HepG2 (cell line): Measurements from ENCODE around the gene ZNF503. TPM values are rescaled to one million over a fixed set of nuclear protein-coding genes. Genes with fewer than 3 reads are reported as not detected.

Source experiments
- BRCA1 ChIP-seq: sonication (generic); formaldehyde crosslinking; IDR thresholded peaks from 2 replicates; pipeline ENCODE4 v1.4.0; 2020; ENCODE audit warnings: missing genetic modification reagents
- CBX5 ChIP-seq: sonication (generic); formaldehyde crosslinking; IDR thresholded peaks from 2 replicates; pipeline ENCODE4 v1.4.0; 2020; ENCODE audit warnings: missing genetic modification reagents, borderline replicate concordance
- CEBPG ChIP-seq: IDR thresholded peaks from 2 replicates; pipeline ENCODE4 v1.6.1; 2016
- GABPA ChIP-seq, 2 experiments: IDR thresholded peaks; 2 replicates each; pipeline ENCODE4 v1.6.1; 2011 to 2016; ENCODE audit warnings: low read depth in 2 of 2, low read length in 1 of 2, missing biosample characterization in 1 of 2, missing genetic modification characterization in 1 of 2
- GATAD2A ChIP-seq: IDR thresholded peaks from 2 replicates; pipeline ENCODE4 v1.6.1; 2016
- KDM2A ChIP-seq: sonication (generic); formaldehyde crosslinking; IDR thresholded peaks from 2 replicates; pipeline ENCODE4 v1.4.0; 2020; ENCODE audit warnings: low read depth, missing genetic modification reagents, borderline replicate concordance
- NR2F2 ChIP-seq: IDR thresholded peaks from 2 replicates; pipeline ENCODE4 v1.6.1; 2012; ENCODE audit warnings: low read depth, inconsistent platforms, borderline replicate concordance
- POLR2G ChIP-seq: fragments of 200-400 bp; formaldehyde crosslinking; IDR thresholded peaks from 2 replicates; pipeline ENCODE4 v1.6.1; 2018; ENCODE audit warnings: mild to moderate bottlenecking, low read depth, low read length, moderate library complexity
- SALL2 ChIP-seq: sonication (generic); formaldehyde crosslinking; IDR thresholded peaks from 2 replicates; pipeline ENCODE4 v1.8.1; 2023; ENCODE audit warnings: mild to moderate bottlenecking, missing genetic modification reagents, inconsistent platforms
- SAP130 ChIP-seq: IDR thresholded peaks from 2 replicates; pipeline ENCODE4 v1.6.1; 2016; ENCODE audit warnings: low read depth
- TSC22D2 ChIP-seq: sonication (generic); formaldehyde crosslinking; IDR thresholded peaks from 2 replicates; pipeline ENCODE4 v1.5.1; 2020; ENCODE audit warnings: missing genetic modification reagents, mild to moderate bottlenecking, borderline replicate concordance
- ZNF235 ChIP-seq: sonication (generic); formaldehyde crosslinking; IDR thresholded peaks from 2 replicates; pipeline ENCODE4 v1.8.1; 2023; ENCODE audit warnings: mild to moderate bottlenecking, missing genetic modification reagents, borderline replicate concordance
- ZNF441 ChIP-seq: sonication (generic); formaldehyde crosslinking; IDR thresholded peaks from 2 replicates; pipeline ENCODE4 v1.7.0; 2021; ENCODE audit warnings: missing genetic modification reagents, borderline replicate concordance
- ZNF557 ChIP-seq: sonication (generic); formaldehyde crosslinking; IDR thresholded peaks from 2 replicates; pipeline ENCODE4 v1.4.0; 2020; ENCODE audit warnings: missing genetic modification reagents
- ZNF563 ChIP-seq: sonication (generic); formaldehyde crosslinking; IDR thresholded peaks from 2 replicates; pipeline ENCODE4 v1.8.0; 2022; ENCODE audit warnings: mild to moderate bottlenecking, moderate library complexity, missing genetic modification reagents
- ZNF614 ChIP-seq: IDR thresholded peaks from 2 replicates; pipeline ENCODE4 v1.6.1; 2018; ENCODE audit warnings: missing biosample characterization, missing genetic modification reagents, inconsistent platforms, borderline replicate concordance
- ZNF670 ChIP-seq: sonication (generic); formaldehyde crosslinking; IDR thresholded peaks from 2 replicates; pipeline ENCODE4 v1.8.0; 2022; ENCODE audit warnings: mild to moderate bottlenecking, missing genetic modification reagents, borderline replicate concordance
- ZNF724P ChIP-seq: sonication (generic); formaldehyde crosslinking; IDR thresholded peaks from 2 replicates; pipeline ENCODE4 v1.8.0; 2022; ENCODE audit warnings: missing genetic modification reagents, borderline replicate concordance
- ZNF768 ChIP-seq: sonication (generic); formaldehyde crosslinking; IDR thresholded peaks from 2 replicates; pipeline ENCODE4 v1.4.0; 2020; ENCODE audit warnings: missing genetic modification reagents
- ZNF879 ChIP-seq: sonication (generic); formaldehyde crosslinking; IDR thresholded peaks from 2 replicates; pipeline ENCODE4 v1.8.1; 2023; ENCODE audit warnings: missing genetic modification reagents
- ZSCAN21 ChIP-seq: sonication (generic); formaldehyde crosslinking; IDR thresholded peaks from 2 replicates; pipeline ENCODE4 v1.8.0; 2022; ENCODE audit warnings: mild to moderate bottlenecking, missing genetic modification reagents, moderate library complexity, borderline replicate concordance
- polyA plus RNA-seq, 8 experiments: library from polyadenylated mRNA; depleted of rRNA in 3 of 8; stranded (reverse) in 7 of 8; unstranded in 1 of 8; fragments of >200 nt; fragmentation: Illumina TruSeq in 4 of 8; extraction: Trizol in 4 of 8; gene quantifications; 2 replicates each; pipeline versions ENCODE4 v1.2.1 to v1.2.3, GENCODE V29; 2011 to 2016; ENCODE audit warnings: low read depth in 4 of 8, missing spikeins in 1 of 8, mixed read lengths in 1 of 8; ENCODE audit not compliant: insufficient read depth in 1 of 8
- total RNA-seq, 5 experiments: library from RNA; depleted of rRNA; stranded (reverse); fragments of >200 nt; fragmentation: Illumina TruSeq; extraction: Trizol; gene quantifications; 2 replicates each; pipeline ENCODE4 v1.2.3, GENCODE V29; 2016; ENCODE audit warnings: low read depth in 1 of 5
- TF ChIP-seq, protein P1 (sequence below): sonication (generic); formaldehyde crosslinking; IDR thresholded peaks from 2 replicates; pipeline ENCODE4 v1.4.0; 2020; ENCODE audit warnings: missing genetic modification reagents
- TF ChIP-seq, protein P2 (sequence below): sonication (generic); formaldehyde crosslinking; IDR thresholded peaks from 2 replicates; pipeline ENCODE4 v1.4.0; 2020; ENCODE audit warnings: missing genetic modification reagents
- TF ChIP-seq, protein P3 (sequence below): sonication (generic); formaldehyde crosslinking; IDR thresholded peaks from 2 replicates; pipeline ENCODE4 v1.5.0; 2020; ENCODE audit warnings: mild to moderate bottlenecking, missing genetic modification reagents, moderate library complexity

Gene ZNF503
- total and polyA plus RNA-seq, 2 of the 13 experiments (the other 11 are each of a cell fraction or from before 2014, with no cell fraction given) = 2.7 to 8.3 TPM

DNA sequence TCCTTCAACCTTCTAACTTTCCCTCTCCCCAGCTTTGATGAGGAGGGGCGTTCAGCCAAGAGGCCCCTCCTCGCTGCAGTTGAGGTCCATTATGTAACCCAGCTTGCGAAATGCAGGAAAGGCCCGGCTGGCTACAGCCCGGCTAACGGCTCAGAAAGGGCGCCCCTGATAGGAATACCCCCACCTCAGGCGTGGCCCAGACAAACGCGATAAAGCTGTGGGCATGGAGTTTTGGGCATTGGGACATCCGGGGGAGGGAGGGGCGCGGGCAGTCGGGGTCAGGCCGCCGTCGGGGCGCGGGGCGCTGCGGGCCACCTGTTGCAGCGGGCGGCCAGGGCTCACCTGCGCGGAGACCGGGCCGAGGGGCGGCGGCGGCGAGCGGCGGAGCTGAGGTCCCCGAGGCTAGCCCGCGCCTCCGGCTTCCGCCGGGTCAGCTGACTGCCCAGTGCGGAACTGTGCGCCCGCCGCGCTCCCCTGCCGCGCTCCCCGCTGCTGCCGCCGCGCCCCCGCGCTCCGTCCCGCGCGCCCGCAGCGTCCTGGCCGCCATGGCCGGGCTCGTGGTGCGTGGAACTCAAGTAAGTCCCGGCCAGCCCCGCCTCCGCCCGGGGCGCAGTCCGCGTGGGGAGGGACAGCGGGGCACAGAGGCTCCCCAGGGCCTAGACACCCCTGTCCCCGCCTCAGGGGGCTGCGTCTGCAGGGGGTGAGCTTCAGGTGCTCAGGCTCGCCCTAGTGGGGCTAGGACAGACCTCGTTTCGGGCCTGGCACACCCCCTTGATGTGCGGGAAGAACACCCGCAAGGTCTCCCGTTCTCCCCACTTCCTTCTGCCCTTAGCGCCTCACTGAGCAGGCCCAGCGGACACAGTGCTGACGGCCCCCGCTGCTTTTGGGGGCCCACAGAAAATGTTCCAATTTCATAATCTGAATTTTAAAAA, 29.9 kb upstream of the ZNF503 start, which contains the start of gene LRMDA (continued):
- TF ChIP-seq GATAD2A (CRISPR knock-in tag) (peak; percentile 76; the same call in 1 of the 2 replicates), ZNF724P (CRISPR knock-in tag) (no peak), ZNF670 (CRISPR knock-in tag) (0 out of 2 replicates have a peak, but pooled peaks have one; percentile 83), CBX5 (0 out of 2 replicates have a peak, but pooled peaks have one; percentile 26), SALL2 (no peak; the same call in 1 of the 2 replicates), SAP130 (CRISPR knock-in tag) (peak; percentile 63), KDM2A (CRISPR knock-in tag) (peak; percentile 57), BRCA1 (CRISPR knock-in tag) (no peak), ZNF563 (CRISPR knock-in tag) (peak; percentile 32; the same call in 1 of the 2 replicates), POLR2G (peak; percentile 62), ZNF879 (CRISPR knock-in tag) (0 out of 2 replicates have a peak, but pooled peaks have one; percentile 53), TSC22D2 (CRISPR knock-in tag) (0 out of 2 replicates have a peak, but pooled peaks have one; percentile 25), NR2F2 (peak; percentile 63; the same call in 1 of the 2 replicates), CEBPG (peak; percentile 93), ZNF614 (CRISPR knock-in tag) (0 out of 2 replicates have a peak, but pooled peaks have one; percentile 33), ZSCAN21 (CRISPR knock-in tag) (0 out of 2 replicates have a peak, but pooled peaks have one; percentile 5), ZNF235 (CRISPR knock-in tag) (0 out of 2 replicates have a peak, but pooled peaks have one; percentile 9), ZNF557 (no peak), ZNF441 (CRISPR knock-in tag) (0 out of 2 replicates have a peak, but pooled peaks have one; percentile 25), GABPA (IDR thresholded peaks at IDR 0.05; ENCODE audit: low read depth, low read length) (peak; percentile 25; the same call in 1 of the 2 replicates), GABPA (CRISPR knock-in tag; IDR thresholded peaks at IDR 0.05; ENCODE audit: low read depth) (no peak), ZNF768 (CRISPR knock-in tag) (peak; percentile 6; the same call in 1 of the 2 replicates)
- TF ChIP-seq, protein P1, sequence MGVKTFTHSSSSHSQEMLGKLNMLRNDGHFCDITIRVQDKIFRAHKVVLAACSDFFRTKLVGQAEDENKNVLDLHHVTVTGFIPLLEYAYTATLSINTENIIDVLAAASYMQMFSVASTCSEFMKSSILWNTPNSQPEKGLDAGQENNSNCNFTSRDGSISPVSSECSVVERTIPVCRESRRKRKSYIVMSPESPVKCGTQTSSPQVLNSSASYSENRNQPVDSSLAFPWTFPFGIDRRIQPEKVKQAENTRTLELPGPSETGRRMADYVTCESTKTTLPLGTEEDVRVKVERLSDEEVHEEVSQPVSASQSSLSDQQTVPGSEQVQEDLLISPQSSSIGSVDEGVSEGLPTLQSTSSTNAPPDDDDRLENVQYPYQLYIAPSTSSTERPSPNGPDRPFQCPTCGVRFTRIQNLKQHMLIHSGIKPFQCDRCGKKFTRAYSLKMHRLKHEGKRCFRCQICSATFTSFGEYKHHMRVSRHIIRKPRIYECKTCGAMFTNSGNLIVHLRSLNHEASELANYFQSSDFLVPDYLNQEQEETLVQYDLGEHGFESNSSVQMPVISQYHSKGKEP (CRISPR knock-in tag) = 0 out of 2 replicates have a peak, but pooled peaks have one; percentile 40
- TF ChIP-seq, protein P2, sequence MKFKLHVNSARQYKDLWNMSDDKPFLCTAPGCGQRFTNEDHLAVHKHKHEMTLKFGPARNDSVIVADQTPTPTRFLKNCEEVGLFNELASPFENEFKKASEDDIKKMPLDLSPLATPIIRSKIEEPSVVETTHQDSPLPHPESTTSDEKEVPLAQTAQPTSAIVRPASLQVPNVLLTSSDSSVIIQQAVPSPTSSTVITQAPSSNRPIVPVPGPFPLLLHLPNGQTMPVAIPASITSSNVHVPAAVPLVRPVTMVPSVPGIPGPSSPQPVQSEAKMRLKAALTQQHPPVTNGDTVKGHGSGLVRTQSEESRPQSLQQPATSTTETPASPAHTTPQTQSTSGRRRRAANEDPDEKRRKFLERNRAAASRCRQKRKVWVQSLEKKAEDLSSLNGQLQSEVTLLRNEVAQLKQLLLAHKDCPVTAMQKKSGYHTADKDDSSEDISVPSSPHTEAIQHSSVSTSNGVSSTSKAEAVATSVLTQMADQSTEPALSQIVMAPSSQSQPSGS (CRISPR knock-in tag) = peak; percentile 27; the same call in 1 of the 2 replicates
- TF ChIP-seq, protein P3, sequence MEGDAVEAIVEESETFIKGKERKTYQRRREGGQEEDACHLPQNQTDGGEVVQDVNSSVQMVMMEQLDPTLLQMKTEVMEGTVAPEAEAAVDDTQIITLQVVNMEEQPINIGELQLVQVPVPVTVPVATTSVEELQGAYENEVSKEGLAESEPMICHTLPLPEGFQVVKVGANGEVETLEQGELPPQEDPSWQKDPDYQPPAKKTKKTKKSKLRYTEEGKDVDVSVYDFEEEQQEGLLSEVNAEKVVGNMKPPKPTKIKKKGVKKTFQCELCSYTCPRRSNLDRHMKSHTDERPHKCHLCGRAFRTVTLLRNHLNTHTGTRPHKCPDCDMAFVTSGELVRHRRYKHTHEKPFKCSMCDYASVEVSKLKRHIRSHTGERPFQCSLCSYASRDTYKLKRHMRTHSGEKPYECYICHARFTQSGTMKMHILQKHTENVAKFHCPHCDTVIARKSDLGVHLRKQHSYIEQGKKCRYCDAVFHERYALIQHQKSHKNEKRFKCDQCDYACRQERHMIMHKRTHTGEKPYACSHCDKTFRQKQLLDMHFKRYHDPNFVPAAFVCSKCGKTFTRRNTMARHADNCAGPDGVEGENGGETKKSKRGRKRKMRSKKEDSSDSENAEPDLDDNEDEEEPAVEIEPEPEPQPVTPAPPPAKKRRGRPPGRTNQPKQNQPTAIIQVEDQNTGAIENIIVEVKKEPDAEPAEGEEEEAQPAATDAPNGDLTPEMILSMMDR = peak; percentile 20; the same call in 1 of the 2 replicates
